ENCODE results near the gene TMTC2.

Gene TMTC2

GRCh38 chr12:82675246-82675645 is 11.5 kb upstream of the TMTC2 start:
- TF ChIP-seq, protein P1, sequence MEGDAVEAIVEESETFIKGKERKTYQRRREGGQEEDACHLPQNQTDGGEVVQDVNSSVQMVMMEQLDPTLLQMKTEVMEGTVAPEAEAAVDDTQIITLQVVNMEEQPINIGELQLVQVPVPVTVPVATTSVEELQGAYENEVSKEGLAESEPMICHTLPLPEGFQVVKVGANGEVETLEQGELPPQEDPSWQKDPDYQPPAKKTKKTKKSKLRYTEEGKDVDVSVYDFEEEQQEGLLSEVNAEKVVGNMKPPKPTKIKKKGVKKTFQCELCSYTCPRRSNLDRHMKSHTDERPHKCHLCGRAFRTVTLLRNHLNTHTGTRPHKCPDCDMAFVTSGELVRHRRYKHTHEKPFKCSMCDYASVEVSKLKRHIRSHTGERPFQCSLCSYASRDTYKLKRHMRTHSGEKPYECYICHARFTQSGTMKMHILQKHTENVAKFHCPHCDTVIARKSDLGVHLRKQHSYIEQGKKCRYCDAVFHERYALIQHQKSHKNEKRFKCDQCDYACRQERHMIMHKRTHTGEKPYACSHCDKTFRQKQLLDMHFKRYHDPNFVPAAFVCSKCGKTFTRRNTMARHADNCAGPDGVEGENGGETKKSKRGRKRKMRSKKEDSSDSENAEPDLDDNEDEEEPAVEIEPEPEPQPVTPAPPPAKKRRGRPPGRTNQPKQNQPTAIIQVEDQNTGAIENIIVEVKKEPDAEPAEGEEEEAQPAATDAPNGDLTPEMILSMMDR (IDR thresholded peaks at IDR 0.05; ENCODE audit: low read length, missing control alignments), result no peak
- H3K4me3 ChIP-seq (replicated peaks; ENCODE audit: low read depth, low read length), result no peak overlapping the region
- DNase-seq (ENCODE audit: low read depth), result no peak

DNA sequence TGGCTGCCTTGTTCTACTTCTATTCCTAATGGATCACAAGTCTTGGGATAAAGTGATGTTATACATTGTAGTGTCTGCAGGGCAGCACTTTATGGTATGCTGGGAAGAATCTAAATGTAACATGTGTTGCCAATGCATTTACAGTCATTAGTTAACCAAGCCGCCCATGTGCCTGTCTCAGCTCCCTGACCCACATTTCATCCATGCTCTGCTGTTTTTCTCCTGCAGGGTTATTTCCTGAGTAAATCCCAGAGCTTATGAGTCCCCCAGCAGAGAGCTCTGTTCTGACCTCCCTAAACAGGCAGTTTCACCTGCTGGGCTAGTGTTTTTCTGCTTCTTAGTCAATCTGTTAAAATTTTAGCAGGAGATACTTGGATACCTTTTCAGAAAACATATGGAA is 4.4 kb upstream of the TMTC2 start:
- no peak for DNase-seq (ENCODE audit: low read depth)
- no peak overlapping the region for H3K4me3 ChIP-seq (replicated peaks; ENCODE audit: low read depth, low read length)
- TF ChIP-seq, protein P1 (IDR thresholded peaks at IDR 0.05; ENCODE audit: low read length, missing control alignments), result no peak

- no peak for DNase-seq (ENCODE audit: low read depth)
- TF ChIP-seq, protein P1 (IDR thresholded peaks at IDR 0.05; ENCODE audit: low read length, missing control alignments), result no peak
These were observed 3.9 kb upstream of the TMTC2 start for GRCh38 chr12:82682851-82683261.

GRCh38 chr12:82685790-82686167 is 927 bp upstream of the TMTC2 start:
- peak; percentile 96 for DNase-seq (ENCODE audit: low read depth)
- H3K4me3 ChIP-seq (replicated peaks; ENCODE audit: low read depth, low read length), result peak overlapping the region; percentile 78
- TF ChIP-seq, protein P1 (IDR thresholded peaks at IDR 0.05; ENCODE audit: low read length, missing control alignments), result peak; percentile 86

More at GRCh38 chr12:82682851-82683261, 3.9 kb upstream of the TMTC2 start:
- no peak overlapping the region for H3K4me3 ChIP-seq (replicated peaks; ENCODE audit: low read depth, low read length)

- TF ChIP-seq, protein P1 (IDR thresholded peaks at IDR 0.05; ENCODE audit: low read length, missing control alignments), result no peak
- H3K4me3 ChIP-seq (replicated peaks; ENCODE audit: low read depth, low read length), result peak overlapping the region; percentile 78
- peak; percentile 21 for DNase-seq (ENCODE audit: low read depth)
These were observed 610 bp downstream of the TMTC2 start for GRCh38 chr12:82687021-82688011.

DNA sequence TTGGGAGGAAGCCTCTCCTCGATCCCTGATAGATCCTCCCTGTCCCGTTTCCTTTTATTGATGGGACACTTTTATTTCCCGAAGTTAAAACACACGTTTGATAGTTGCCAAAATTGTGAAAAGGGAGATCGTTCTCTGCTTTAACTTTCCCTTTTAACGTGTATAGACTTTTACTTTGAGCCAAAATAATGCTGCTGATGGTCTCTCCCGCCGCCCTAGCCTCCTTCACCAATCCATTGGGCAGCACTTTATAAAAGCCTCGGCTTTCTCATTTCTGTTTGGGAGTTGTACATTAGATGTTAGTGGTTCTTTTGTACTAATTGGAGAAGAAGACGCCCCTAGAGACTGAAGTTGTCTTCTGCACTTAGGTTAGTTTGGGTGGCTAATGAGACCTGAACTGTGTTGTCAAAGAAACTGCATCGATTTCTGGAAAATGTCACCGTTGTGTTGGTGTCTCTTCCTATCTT is 1.4 kb downstream of the TMTC2 start:
- TF ChIP-seq, protein P1 (IDR thresholded peaks at IDR 0.05; ENCODE audit: low read length, missing control alignments), result peak; percentile 19
- peak; percentile 19 for DNase-seq (ENCODE audit: low read depth)

More for the DNA sequence above, 1.4 kb downstream of the TMTC2 start:
- peak overlapping the region; percentile 78 for H3K4me3 ChIP-seq (replicated peaks; ENCODE audit: low read depth, low read length)

All from fibroblast of pulmonary artery (primary cell).